Mesodermal cell (in vitro differentiated cells): Measurements from ENCODE around the gene MAGI1.

Experiments
- H3K27ac ChIP-seq: 2 replicates; pipeline ENCODE4 v1.7.0; 2013; ENCODE audit warnings: mild to moderate bottlenecking, low read depth, low read length, moderate library complexity; ENCODE audit not compliant: severe bottlenecking
- H3K36me3 ChIP-seq: 2 replicates; pipeline ENCODE4 v1.7.1; 2013; ENCODE audit warnings: mild to moderate bottlenecking, low read length, moderate library complexity; ENCODE audit not compliant: control insufficient read depth, insufficient read depth
- H3K4me1 ChIP-seq: one replicate; pipeline ENCODE4 v1.7.1; 2013; ENCODE audit warnings: mild to moderate bottlenecking, low read length; ENCODE audit not compliant: insufficient read depth, control insufficient read depth, poor library complexity, severe bottlenecking
- H3K4me3 ChIP-seq: 2 replicates; pipeline ENCODE4 v1.7.0; 2013; ENCODE audit warnings: low read length, control low read depth, mild to moderate bottlenecking; ENCODE audit not compliant: insufficient read depth, poor library complexity, severe bottlenecking; ENCODE audit errors: extremely low read depth
- H3K9me3 ChIP-seq: 2 replicates; pipeline ENCODE4 v1.7.1; 2013; ENCODE audit warnings: mild to moderate bottlenecking, low read length, moderate library complexity; ENCODE audit not compliant: control insufficient read depth
- WGBS, 2 experiments: methylation state at CpG; one replicate each; pipeline ENCODE4 v1.1.5; 2013; ENCODE audit warnings: missing lambda C conversion rate in 2 of 2; ENCODE audit not compliant: insufficient coverage in 2 of 2; 5-methylcytosine and 5-hydroxymethylcytosine counted together

MAGI1 gene

DNA sequence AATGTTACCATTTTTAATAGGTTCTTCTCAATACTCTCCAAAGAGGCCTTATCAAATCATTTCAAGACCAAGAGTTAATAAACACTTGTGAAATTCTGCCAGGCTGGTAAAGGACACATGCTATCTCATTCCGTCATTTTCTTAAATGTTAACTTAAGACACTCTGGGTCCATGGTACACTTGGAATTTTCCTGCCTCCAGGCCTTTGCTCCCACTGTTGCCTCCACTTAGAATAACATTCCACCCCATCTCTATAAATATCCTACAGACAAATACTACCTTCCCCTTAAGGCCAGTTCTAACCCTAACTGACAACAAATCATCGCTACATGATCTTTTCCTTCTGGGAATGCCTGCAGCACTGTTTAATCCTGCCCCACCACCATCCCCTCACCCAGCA is 24.1 kb downstream of the MAGI1 start:
- H3K36me3 ChIP-seq, result no peaks in the 10 kb centered on the region
- H3K4me1 ChIP-seq, result peaks cover 9% of the 10 kb centered on the region
- no peaks in the 10 kb centered on the region for H3K9me3 ChIP-seq
- H3K27ac ChIP-seq, result no peak overlapping the region
- WGBS, 2 experiments, result 93 to 100% methylated on average over 1 of the region's 2 CpGs
- no peak overlapping the region for H3K4me3 ChIP-seq

DNA sequence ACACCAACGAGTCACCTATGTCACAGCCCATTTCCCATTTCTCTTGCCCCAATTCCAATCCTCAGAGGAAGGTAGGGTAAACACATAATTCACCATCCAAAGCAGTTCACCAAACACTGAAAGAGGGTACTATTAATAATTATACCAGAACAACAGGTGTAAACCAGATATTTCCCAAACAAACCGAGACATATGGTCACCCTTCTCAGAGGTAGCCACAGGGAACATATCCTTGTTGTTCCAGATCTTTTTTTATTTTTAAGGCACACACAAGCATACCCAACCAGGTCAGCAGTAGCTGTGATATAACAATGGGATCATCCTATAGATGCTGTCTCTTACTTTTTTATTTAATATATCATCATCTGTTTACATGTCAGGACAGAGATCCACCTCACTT is 24.7 kb downstream of the MAGI1 start:
- Histone ChIP-seq H3K27ac (no peak overlapping the region), H3K36me3 (no peaks in the 10 kb centered on the region), H3K9me3 (no peaks in the 10 kb centered on the region), H3K4me3 (no peak overlapping the region), H3K4me1 (peaks cover 9% of the 10 kb centered on the region)
- 100% methylated on average over 1 of the region's 2 CpGs for WGBS, 2 experiments

GRCh38 chr3:66012711-66013110 is 26.0 kb downstream of the MAGI1 start:
- 87 to 92% methylated on average over 2 of the region's 2 CpGs for WGBS, 2 experiments
- no peak overlapping the region for H3K27ac ChIP-seq
- H3K4me1 ChIP-seq, result peaks cover 9% of the 10 kb centered on the region
- no peak overlapping the region for H3K4me3 ChIP-seq
- H3K36me3 ChIP-seq, result no peaks in the 10 kb centered on the region
- H3K9me3 ChIP-seq, result no peaks in the 10 kb centered on the region

- H3K36me3 ChIP-seq, result no peaks in the 10 kb centered on the region
- no peak overlapping the region for H3K4me3 ChIP-seq
- no peaks in the 10 kb centered on the region for H3K9me3 ChIP-seq
- H3K27ac ChIP-seq, result no peak overlapping the region
- 79 to 92% methylated on average over 5 to 10 of the region's 10 CpGs for WGBS, 2 experiments
- H3K4me1 ChIP-seq, result peaks cover 9% of the 10 kb centered on the region
Measured at GRCh38 chr3:66010739-66011655, 27.7 kb downstream of the MAGI1 start.

DNA sequence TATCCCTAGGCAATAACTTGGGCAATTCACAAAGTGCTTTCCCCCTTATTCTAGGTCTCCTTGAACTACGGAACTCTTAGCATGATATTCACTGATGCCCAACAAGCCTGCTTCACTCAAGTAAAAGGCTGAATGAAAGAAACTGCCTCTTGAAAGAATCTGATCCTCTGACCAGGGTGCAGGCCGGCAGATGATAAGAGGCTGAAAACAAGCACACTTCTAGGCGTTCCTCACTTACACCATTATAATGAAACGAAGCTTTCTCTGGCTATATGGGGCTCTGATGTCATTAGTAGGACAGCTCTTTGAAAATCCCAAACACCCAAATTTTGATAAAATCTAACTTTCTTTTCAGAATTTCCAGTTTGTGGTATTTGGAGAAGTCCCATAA is 28.4 kb downstream of the MAGI1 start:
- Histone ChIP-seq H3K4me1 (peaks cover 9% of the 10 kb centered on the region), H3K27ac (no peak overlapping the region), H3K36me3 (peaks cover 3% of the 10 kb centered on the region), H3K9me3 (no peaks in the 10 kb centered on the region), H3K4me3 (no peak overlapping the region)
- 73 to 86% methylated on average over 1 to 4 of the region's 4 CpGs for WGBS, 2 experiments

- WGBS, 2 experiments, result 92 to 100% methylated on average over 7 of the region's 7 CpGs
- no peaks in the 10 kb centered on the region for H3K4me1 ChIP-seq
Measured at GRCh38 chr3:66004244-66004643, 34.5 kb downstream of the MAGI1 start.

DNA sequence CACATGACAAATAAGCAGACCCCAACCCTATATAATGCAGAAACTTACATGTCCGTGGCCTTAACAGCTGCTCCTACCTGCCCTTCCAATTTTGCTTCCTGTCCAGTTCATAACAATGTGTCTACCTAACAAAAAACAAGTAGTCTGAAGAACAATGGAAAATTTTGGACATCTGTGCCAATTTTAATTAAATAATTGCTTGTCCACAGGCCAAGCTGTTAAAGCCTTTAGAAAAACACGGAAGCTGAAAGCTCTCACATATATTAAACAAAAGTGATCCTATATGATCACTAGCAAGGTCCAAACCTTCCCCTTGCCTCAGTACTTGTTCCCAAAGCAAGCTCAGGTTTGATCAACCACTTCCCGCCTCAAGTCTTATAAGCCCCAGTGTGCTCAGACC is 37.1 kb downstream of the MAGI1 start:
- Histone ChIP-seq H3K4me1 (peaks cover 7% of the 10 kb centered on the region), H3K27ac (no peak overlapping the region), H3K9me3 (no peaks in the 10 kb centered on the region), H3K36me3 (peaks cover 14% of the 10 kb centered on the region), H3K4me3 (no peak overlapping the region)
- 97 to 100% methylated on average over 3 of the region's 3 CpGs for WGBS, 2 experiments

More at GRCh38 chr3:66004244-66004643, 34.5 kb downstream of the MAGI1 start:
- Histone ChIP-seq H3K27ac (no peak overlapping the region), H3K4me3 (no peak overlapping the region), H3K9me3 (no peaks in the 10 kb centered on the region), H3K36me3 (peaks cover 14% of the 10 kb centered on the region)

DNA sequence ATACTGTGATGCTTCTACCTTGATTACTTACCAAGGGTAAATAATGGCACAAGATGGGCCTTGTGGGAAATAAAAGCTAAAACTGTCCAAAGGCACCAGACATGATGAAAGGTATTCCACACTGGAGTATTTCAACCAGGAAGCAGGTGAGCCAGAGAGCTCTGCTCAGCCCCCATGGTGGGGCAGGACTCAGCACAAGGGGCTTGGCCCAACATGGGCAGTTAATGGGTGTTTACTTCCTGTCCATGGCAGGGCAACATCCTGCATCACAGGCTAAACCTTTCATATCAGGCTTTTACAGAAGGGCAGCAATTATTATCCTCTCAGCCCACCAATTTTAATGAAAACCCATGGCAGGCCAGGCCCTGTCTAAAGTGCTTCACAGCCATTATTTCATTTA is 38.2 kb downstream of the MAGI1 start:
- Histone ChIP-seq H3K9me3 (no peaks in the 10 kb centered on the region), H3K4me3 (no peak overlapping the region), H3K36me3 (peaks cover 11% of the 10 kb centered on the region), H3K27ac (no peak overlapping the region), H3K4me1 (peaks cover 13% of the 10 kb centered on the region)

- 89 to 95% methylated on average over 1 to 5 of the region's 8 CpGs for WGBS, 2 experiments
- H3K36me3 ChIP-seq, result peaks cover 11% of the 10 kb centered on the region
- H3K9me3 ChIP-seq, result no peaks in the 10 kb centered on the region
- H3K27ac ChIP-seq, result no peak overlapping the region
- peaks cover 22% of the 10 kb centered on the region for H3K4me1 ChIP-seq
- no peak overlapping the region for H3K4me3 ChIP-seq
Measured at GRCh38 chr3:65999606-66000005, 39.1 kb downstream of the MAGI1 start.

DNA sequence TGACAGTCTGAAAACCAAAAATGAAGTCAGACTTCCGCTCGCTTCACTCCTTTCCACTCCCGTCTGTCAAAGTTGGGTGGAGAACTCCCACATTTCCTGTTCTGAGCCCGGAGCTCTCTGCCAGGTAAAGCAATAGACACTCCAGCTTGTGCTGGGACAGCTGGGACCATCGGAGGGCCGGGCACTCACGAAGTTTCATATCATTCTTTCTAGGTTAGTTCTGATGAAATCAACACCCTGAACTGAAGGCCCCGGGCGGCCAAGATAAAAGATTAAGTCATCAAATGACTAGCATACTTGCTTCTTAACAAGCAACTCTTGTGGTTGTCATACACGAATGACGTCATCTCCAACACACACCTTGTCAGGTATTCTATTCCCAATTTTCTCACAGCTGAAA is 42.1 kb downstream of the MAGI1 start:
- no peak overlapping the region for H3K4me3 ChIP-seq
- WGBS, 2 experiments, result 91 to 95% methylated on average over 9 to 10 of the region's 11 CpGs
- no peak overlapping the region for H3K27ac ChIP-seq
- peaks cover 3% of the 10 kb centered on the region for H3K36me3 ChIP-seq
- no peaks in the 10 kb centered on the region for H3K9me3 ChIP-seq
- H3K4me1 ChIP-seq, result peaks cover 25% of the 10 kb centered on the region

DNA sequence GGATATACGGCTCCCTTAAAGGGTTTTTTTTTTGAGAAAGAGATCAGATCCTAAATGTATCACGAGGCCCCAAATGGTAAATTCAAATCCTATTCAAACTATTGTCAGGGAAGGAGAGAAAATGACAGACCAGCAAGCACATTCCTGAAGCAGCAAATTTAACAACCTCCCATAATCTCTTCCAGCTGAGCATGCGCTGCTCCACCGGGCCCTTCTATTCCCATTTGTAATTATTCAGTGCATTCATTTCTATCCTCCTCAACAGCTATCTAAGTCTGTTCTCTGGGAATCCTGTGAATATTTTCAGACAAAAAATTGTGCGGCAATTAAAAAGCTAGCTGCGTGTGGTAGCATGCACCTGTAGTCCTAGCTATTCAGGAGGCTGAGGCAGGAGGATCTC is 43.2 kb downstream of the MAGI1 start:
- WGBS, 2 experiments, result 78 to 93% methylated on average over 4 of the region's 6 CpGs
- Histone ChIP-seq H3K9me3 (no peaks in the 10 kb centered on the region), H3K4me3 (no peak overlapping the region), H3K4me1 (peaks cover 25% of the 10 kb centered on the region), H3K36me3 (no peaks in the 10 kb centered on the region), H3K27ac (no peak overlapping the region)
